ENCODE data around the gene RSPRY1. TPM values are rescaled to one million over a fixed set of nuclear protein-coding genes. Genes with fewer than 3 reads are reported as not detected.

Gene RSPRY1
- total and polyA plus RNA-seq, 2 of the 8 experiments (the other 6 are each of a cell fraction or from before 2014, with no cell fraction given) = 11.5 to 32.5 TPM

GRCh38 chr16:57178196-57178595 lies 7.9 kb upstream of the RSPRY1 start:
- peaks cover 0 to 45% of the 10 kb centered on the region in 2 experiments; a peak in 3 of 4 replicates for H3K79me2 ChIP-seq (ENCODE audit: control insufficient read depth in 1 of 2, insufficient read depth in 2 of 2, low read length in 2 of 2)
- H3K18ac ChIP-seq (ENCODE audit: extremely low read depth, low read length) = no peak overlapping the region
- no peak overlapping the region for H4K8ac ChIP-seq (ENCODE audit: extremely low read depth, insufficient read depth, low read length)
- no peak overlapping the region for H2AFZ ChIP-seq (ENCODE audit: low read length)
- peaks cover 0 to 5% (median under 1%) of the 10 kb centered on the region in 4 experiments; a peak in 4 of 8 replicates for H3K36me3 ChIP-seq (ENCODE audit: control insufficient read depth in 2 of 4, insufficient read depth in 4 of 4, low read length in 3 of 4)
- H3K9ac ChIP-seq (replicated peaks in 1 of 4; ENCODE audit: extremely low read depth in 1 of 4, low read depth in 3 of 4, low read length in 3 of 4) = no peak overlapping the region
- no peak overlapping the region for H3K4me3 ChIP-seq (ENCODE audit: extremely low read depth in 1 of 4, insufficient read depth in 2 of 4, low read depth in 3 of 4, low read length in 4 of 4)
- ChIA-PET CTCF (ENCODE audit: partially characterized antibody) (interaction anchor here (0.6 to 1.6 kb wide), 3 partner anchors 10 to 199 kb away, joined by 3 to 5 read pairs (median 3); no protein-coding TSS in a partner anchor), POLR2A (ENCODE audit: partially characterized antibody) (interaction anchor here (1.5 to 2.4 kb wide), 2 partner anchors 9 to 19 kb away, joined by 3 to 8 read pairs; no protein-coding TSS in a partner anchor)
- no peak overlapping the region for H2AK5ac ChIP-seq (ENCODE audit: low read depth, low read length)
- H2BK20ac ChIP-seq (ENCODE audit: low read length) = no peak overlapping the region
- H2BK15ac ChIP-seq (ENCODE audit: low read length) = no peak overlapping the region
- H3K9me3 ChIP-seq (ENCODE audit: insufficient read depth in 2 of 2, low read depth in 1 of 2, low read length in 1 of 2) = no peaks in the 10 kb centered on the region
- no peak overlapping the region for H2BK120ac ChIP-seq (replicated peaks; ENCODE audit: low read depth, low read length)
- WGBS, 2 experiments (ENCODE audit: extremely low coverage in 1 of 2, insufficient coverage in 1 of 2, insufficient read length in 1 of 2, insufficient replicate concordance in 2 of 2, low coverage in 1 of 2, low lambda C conversion rate in 2 of 2, missing lambda C conversion rate in 1 of 2) = 90% methylated on average over 3 of the region's 3 CpGs; no CpG with 5 or more reads in 1 of the 2 experiments
- H3K27me3 ChIP-seq (replicated peaks in 1 of 4; ENCODE audit: control insufficient read depth in 3 of 4, extremely low read depth in 1 of 4, insufficient read depth in 3 of 4, low read length in 3 of 4) = no peaks in the 10 kb centered on the region
- no peak for FAIRE-seq
- H3K4ac ChIP-seq (replicated peaks; ENCODE audit: insufficient read length, low read depth, low read length) = no peak overlapping the region
- H4K20me1 ChIP-seq (replicated peaks in 1 of 2; ENCODE audit: control insufficient read depth in 1 of 2, insufficient read depth in 2 of 2, low read length in 2 of 2) = no peaks in the 10 kb centered on the region
- no peak overlapping the region for H3K23ac ChIP-seq (ENCODE audit: insufficient read length)
- no peak overlapping the region for H3K4me2 ChIP-seq (ENCODE audit: insufficient read depth in 1 of 2, low read depth in 2 of 2, low read length in 2 of 2)
- peaks cover 0 to 2% (median under 1%) of the 10 kb centered on the region in 4 experiments; a peak in 3 of 7 replicates for H3K4me1 ChIP-seq (replicated peaks in 1 of 4; ENCODE audit: control insufficient read depth in 3 of 4, insufficient read depth in 4 of 4, low read length in 3 of 4)
- DNase-seq (ENCODE audit: low read depth in 1 of 2, low spot score in 2 of 2) = no peak
- no peak overlapping the region for H2BK12ac ChIP-seq (ENCODE audit: low read depth, low read length)
- peaks cover 8% of the 10 kb centered on the region; the same call in 1 of the 2 replicates for H3K79me1 ChIP-seq (ENCODE audit: low read depth, low read length)
- H2BK5ac ChIP-seq (ENCODE audit: low read depth, low read length) = no peak overlapping the region
- no peak overlapping the region for H4K5ac ChIP-seq (ENCODE audit: insufficient read length, low read depth, low read length)
- no peak overlapping the region for H3K14ac ChIP-seq (ENCODE audit: insufficient read length)
- no peaks in the 10 kb centered on the region; the same call in 1 of the 2 replicates for H3K23me2 ChIP-seq (ENCODE audit: low read depth, low read length)
- H3K56ac ChIP-seq (replicated peaks; ENCODE audit: insufficient read length, low read depth, low read length) = no peak overlapping the region
- no peak overlapping the region for H3K27ac ChIP-seq (ENCODE audit: low read depth, low read length)
- no peak overlapping the region for H4K91ac ChIP-seq (replicated peaks; ENCODE audit: insufficient read length, low read length)
- TF ChIP-seq NRF1 (IDR thresholded peaks at IDR 0.05; ENCODE audit: low read depth, low read length) (no peak), HDAC2 (IDR thresholded peaks at IDR 0.05; ENCODE audit: borderline replicate concordance in 1 of 2, low read depth in 2 of 2, low read length in 2 of 2) (no peak), RNF2 (IDR thresholded peaks at IDR 0.05; ENCODE audit: borderline replicate concordance, low read depth, low read length, missing control alignments, poor library complexity, severe bottlenecking) (no peak), CBX5 (IDR thresholded peaks at IDR 0.05; ENCODE audit: low read depth, low read length) (no peak), ASH2L (IDR thresholded peaks at IDR 0.05; ENCODE audit: low read length) (no peak), SP1 (IDR thresholded peaks at IDR 0.05; ENCODE audit: low read depth, low read length) (no peak), EP300 (IDR thresholded peaks at IDR 0.05; ENCODE audit: borderline replicate concordance in 1 of 2, low read depth in 2 of 2, low read length in 2 of 2) (no peak), KDM1A (IDR thresholded peaks at IDR 0.05; ENCODE audit: borderline replicate concordance, low read length) (no peak), CREB1 (IDR thresholded peaks at IDR 0.05) (no peak), BACH1 (IDR thresholded peaks at IDR 0.05; ENCODE audit: low read length) (no peak), GTF2F1 (IDR thresholded peaks at IDR 0.05; ENCODE audit: borderline replicate concordance, low read depth, low read length) (no peak), POLR2AphosphoS5 (IDR thresholded peaks at IDR 0.05; ENCODE audit: low read depth, low read length) (no peak)
- TF ChIP-seq, protein P1, sequence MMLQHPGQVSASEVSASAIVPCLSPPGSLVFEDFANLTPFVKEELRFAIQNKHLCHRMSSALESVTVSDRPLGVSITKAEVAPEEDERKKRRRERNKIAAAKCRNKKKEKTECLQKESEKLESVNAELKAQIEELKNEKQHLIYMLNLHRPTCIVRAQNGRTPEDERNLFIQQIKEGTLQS (IDR thresholded peaks at IDR 0.05; ENCODE audit: insufficient read depth, low read depth, low read length) = no peak

Measured in H1 (cell line).